ENCODE measurements around the gene FAM13A.
"Not testable (repeated sequence)": the region's sequence is repeated elsewhere in the genome, so short reads cannot be mapped to it uniquely, and the experiment has no call there.

Gene FAM13A

DNA sequence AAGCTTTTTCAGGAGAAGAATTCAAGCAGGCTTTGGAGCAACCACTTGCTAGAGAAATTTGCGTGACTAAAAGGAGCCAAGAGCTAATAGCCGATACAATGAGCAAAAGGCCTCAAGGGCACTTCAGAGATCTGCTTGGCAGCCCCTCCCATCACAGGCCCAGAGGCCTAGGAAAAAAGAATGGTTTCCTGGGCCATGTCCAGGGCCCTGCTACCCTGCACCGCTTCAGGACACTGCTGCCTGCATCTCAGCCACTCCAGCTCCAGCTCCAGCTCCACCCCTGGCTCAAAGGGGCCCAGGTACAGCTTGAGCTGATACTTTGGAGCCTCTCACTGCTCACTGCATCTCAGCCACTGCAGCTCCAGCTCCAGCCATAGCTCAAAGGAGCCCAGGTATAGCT, 98.9 kb downstream of the FAM13A start:
- no peak for DNase-seq (ENCODE audit: low spot score)

GRCh38 chr4:88957570-88957969, 99.4 kb downstream of the FAM13A start:
- DNase-seq (ENCODE audit: low spot score), result no peak

GRCh38 chr4:88955580-88956380, 101.2 kb downstream of the FAM13A start:
- no peak for DNase-seq (ENCODE audit: low spot score)

- no peak for DNase-seq (ENCODE audit: low spot score)
These were observed 103.6 kb downstream of the FAM13A start for GRCh38 chr4:88953400-88953799.

DNA sequence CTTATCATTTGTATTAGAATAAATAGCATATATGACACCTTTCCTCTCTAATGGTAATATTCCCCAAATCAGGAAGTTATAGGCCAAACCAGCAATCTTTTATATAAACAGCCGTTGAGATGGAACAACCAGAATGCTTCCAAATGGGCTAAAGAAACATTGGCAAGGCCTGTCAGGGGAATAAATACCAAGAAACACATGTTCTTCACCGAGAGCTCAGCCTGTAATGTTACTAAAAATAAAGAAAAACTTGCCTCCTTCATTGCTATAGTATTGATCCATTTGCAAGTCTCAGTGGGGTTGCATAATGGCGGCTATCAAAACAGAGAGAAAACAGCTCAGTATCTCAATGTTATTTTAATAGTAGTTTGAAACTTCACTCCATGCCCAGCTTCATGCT, 104.9 kb downstream of the FAM13A start:
- DNase-seq (ENCODE audit: low spot score), result no peak

DNA sequence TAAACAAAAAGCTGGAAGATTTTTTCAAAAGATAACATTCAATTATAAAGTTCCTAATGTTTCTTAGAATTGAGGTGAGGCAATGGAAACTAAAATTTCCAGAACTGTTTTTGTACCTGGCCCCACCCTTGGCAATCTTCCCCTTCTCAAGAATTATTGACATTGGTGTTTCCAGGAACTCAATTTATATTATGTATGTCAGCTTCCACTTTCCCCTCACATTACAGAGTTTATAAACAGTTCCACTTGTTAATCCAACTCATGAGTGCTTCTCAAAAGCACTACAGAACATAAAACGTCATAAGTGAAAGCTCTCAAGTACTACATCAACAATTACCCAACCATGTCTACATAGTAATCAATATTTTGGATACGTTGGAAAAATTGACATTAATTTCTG, 107.4 kb downstream of the FAM13A start:
- no peak for DNase-seq (ENCODE audit: low spot score)

DNA sequence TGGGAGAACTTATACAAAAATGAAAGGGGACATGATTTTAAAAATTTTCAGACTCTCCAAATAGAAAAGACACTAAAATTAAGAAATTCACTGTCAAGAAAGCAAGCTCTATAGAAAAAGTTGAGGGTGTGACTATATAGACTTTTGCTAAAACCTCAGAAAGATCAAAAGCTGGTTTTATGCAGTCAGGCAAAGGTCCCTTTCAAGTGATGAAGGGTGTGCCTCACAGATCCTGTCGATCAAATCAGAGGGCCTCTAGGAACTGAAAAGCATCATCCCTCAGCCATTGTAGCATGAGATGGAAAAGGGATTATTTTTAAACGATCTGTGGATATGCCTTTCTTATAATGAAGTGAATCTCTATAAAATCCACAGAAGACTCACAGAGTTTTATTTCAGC, 116.5 kb downstream of the FAM13A start:
- DNase-seq (ENCODE audit: low spot score), result no peak

DNA sequence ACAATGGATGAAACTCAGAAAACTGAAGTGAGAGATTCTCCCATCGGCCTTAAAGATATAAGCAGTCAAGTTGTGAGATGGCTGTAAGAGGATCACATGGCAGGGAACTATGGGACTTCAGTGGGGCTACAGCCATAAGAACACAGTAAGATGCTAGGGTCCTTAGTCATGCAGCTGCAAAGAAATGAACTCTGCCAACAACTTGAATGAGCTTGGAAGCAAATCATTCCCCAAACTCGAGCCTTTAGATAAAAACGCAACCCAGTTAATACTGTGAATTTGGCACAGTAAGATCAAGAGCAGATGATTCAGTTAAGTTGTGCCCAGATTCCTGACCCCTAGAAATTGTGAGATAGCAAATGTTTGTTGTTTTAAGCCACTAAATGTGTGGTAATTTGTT, 117.3 kb downstream of the FAM13A start:
- DNase-seq (ENCODE audit: low spot score), result no peak

DNA sequence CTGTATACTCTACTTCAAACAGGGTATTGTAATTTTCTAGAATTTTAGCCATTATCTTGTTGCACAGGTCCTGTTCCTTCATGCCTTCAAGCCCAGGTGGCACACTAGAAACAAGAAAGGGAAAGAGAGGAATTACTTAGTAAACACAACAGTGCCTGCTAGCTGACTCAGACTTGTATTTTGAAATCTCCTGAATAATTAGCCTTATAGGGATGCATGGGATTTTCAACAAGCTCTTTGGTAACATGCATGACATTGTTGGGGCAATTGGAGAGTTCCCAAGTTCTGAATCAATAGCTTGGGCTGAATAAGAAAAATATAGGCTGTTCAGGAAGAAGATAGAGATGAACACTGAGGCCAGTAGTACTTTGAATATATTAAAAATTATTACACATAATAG, 118.8 kb downstream of the FAM13A start:
- DNase-seq (ENCODE audit: low spot score), result no peak

GRCh38 chr4:88937081-88937480, 119.9 kb downstream of the FAM13A start:
- DNase-seq (ENCODE audit: low spot score), result no peak

GRCh38 chr4:88933414-88934160, 123.4 kb downstream of the FAM13A start:
- no peak for DNase-seq (ENCODE audit: low spot score)

DNA sequence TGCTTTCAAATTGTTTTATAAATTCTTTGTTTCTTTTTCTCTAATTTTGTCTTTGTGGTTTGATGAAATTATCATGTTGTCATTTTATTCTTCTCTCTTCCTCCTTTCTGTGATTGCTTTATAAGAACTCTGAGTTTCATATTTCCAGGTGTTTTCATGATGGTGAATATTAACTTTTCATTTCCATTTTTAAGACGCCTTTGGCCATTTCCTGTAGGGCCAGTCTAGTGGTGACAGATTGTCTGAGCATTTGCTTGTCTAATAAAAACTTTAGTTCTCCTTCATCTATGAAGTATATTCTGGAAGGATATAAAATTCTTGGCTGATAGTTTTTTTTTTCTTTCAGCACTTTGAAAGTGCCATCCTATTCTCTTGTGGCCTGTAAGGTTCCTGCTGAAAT, 128.1 kb downstream of the FAM13A start:
- DNase-seq (ENCODE audit: low spot score), result no peak

DNA sequence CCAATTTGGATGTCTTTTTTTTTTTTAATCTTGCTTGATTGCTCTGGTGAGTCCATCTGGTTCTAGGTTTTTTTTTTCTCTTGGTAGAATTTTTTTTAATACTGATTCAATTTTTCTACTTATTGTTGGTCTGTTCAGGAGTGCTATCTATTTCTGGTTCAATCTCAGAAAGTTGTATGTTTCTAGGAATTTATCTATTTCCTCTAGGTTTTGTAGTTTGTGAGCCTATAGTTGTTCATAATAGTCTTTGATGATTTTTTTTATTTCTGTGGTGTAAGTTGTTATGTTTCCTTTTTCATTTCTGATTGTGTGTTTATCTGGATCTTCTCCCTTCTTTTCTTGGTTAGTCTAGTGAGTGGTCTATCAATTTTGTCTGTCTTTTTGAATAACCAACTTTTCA, 129.6 kb downstream of the FAM13A start:
- no peak for DNase-seq (ENCODE audit: low spot score)

- no peak for DNase-seq (ENCODE audit: low spot score)
These were observed 137.9 kb downstream of the FAM13A start for GRCh38 chr4:88919056-88919455.

GRCh38 chr4:88913181-88913580, 143.8 kb downstream of the FAM13A start:
- not testable (repeated sequence) for DNase-seq (ENCODE audit: low spot score)

GRCh38 chr4:88911246-88912212, 145.5 kb downstream of the FAM13A start:
- DNase-seq (ENCODE audit: low spot score), result no peak

- no peak for DNase-seq (ENCODE audit: low spot score)
These were observed 146.9 kb downstream of the FAM13A start for GRCh38 chr4:88910101-88910500.

DNA sequence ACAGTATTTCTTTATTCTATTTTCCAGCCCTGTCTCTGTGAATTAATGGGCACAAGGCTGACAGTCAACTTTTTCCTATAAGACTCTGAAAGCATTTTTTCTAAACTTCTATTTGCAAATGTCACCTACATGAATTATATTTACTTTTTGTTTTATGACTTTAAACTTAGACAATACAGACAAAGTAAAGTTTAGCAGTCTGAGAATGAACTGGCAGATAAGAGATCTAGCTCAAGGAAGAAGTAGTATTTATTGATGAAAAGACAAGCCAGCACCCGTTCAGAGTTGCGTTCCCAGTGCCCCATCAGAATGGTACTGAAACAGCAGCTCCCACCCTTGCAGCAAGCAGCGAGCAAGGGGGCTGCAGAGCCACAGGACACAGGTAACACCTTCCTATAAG, 148.5 kb downstream of the FAM13A start:
- DNase-seq (ENCODE audit: low spot score), result no peak

GRCh38 chr4:88908003-88908402, 149.0 kb downstream of the FAM13A start:
- DNase-seq (ENCODE audit: low spot score), result no peak

- no peak for DNase-seq (ENCODE audit: low spot score)
These were observed 149.5 kb downstream of the FAM13A start for GRCh38 chr4:88907478-88907877.

- DNase-seq (ENCODE audit: low spot score), result not testable (repeated sequence)
These were observed 152.7 kb downstream of the FAM13A start for GRCh38 chr4:88904240-88904639.

GRCh38 chr4:88900432-88900831, 156.6 kb downstream of the FAM13A start:
- no peak for DNase-seq (ENCODE audit: low spot score)
